ENCODE results near the gene RASGEF1C. TPM values are rescaled to one million over a fixed set of nuclear protein-coding genes. Genes with fewer than 3 reads are reported as not detected.
"Not testable (repeated sequence)": the region's sequence is repeated elsewhere in the genome, so short reads cannot be mapped to it uniquely, and the experiment has no call there.

Gene RASGEF1C
- total RNA-seq, 1 donor from 2014 or later, result not detected

GRCh38 chr5:180098991-180099732, 109.8 kb downstream of the RASGEF1C start:
- no peak for DNase-seq

- no peak for DNase-seq
These were observed 110.5 kb downstream of the RASGEF1C start for GRCh38 chr5:180098526-180098925.

- DNase-seq, result no peak
These were observed 111.1 kb downstream of the RASGEF1C start for GRCh38 chr5:180097926-180098325.

- no peak for DNase-seq
These were observed 111.7 kb downstream of the RASGEF1C start for GRCh38 chr5:180097163-180097894.

- DNase-seq, result no peak
These were observed 112.4 kb downstream of the RASGEF1C start for GRCh38 chr5:180096616-180097015.

- no peak for DNase-seq
These were observed 113.5 kb downstream of the RASGEF1C start for GRCh38 chr5:180095545-180095944.

GRCh38 chr5:180093651-180094382, 115.2 kb downstream of the RASGEF1C start:
- no peak for DNase-seq

- no peak for DNase-seq
These were observed 115.8 kb downstream of the RASGEF1C start for GRCh38 chr5:180093241-180093640.

GRCh38 chr5:180090769-180091546, 118.1 kb downstream of the RASGEF1C start:
- peak; percentile 62 for DNase-seq

- DNase-seq, result peak; percentile 84
These were observed 118.8 kb downstream of the RASGEF1C start for GRCh38 chr5:180090098-180090768.

GRCh38 chr5:180089628-180090027, 119.4 kb downstream of the RASGEF1C start:
- not testable (repeated sequence) for DNase-seq

GRCh38 chr5:180088561-180088960, 120.5 kb downstream of the RASGEF1C start:
- DNase-seq, result no peak

GRCh38 chr5:180086816-180087399, 122.1 kb downstream of the RASGEF1C start:
- no peak for DNase-seq

- DNase-seq, result peak; percentile 57
These were observed 123.2 kb downstream of the RASGEF1C start for GRCh38 chr5:180085837-180086236.

GRCh38 chr5:180084638-180085561, 124.1 kb downstream of the RASGEF1C start:
- DNase-seq, result no peak

- no peak for DNase-seq
These were observed 125.4 kb downstream of the RASGEF1C start for GRCh38 chr5:180083529-180084060.

GRCh38 chr5:180082633-180083420, 126.2 kb downstream of the RASGEF1C start:
- DNase-seq, result no peak

- DNase-seq, result no peak
These were observed 127.5 kb downstream of the RASGEF1C start for GRCh38 chr5:180081481-180081880.
